Activated CD8-positive, alpha-beta memory T cell treated with anti-CD3 and anti-CD28 coated beads for 4 hours (primary cell): ENCODE data around the gene ITSN2.

ENCODE experiments used
- DNase-seq, 2 donors: peaks; one replicate each; pipeline ENCODE4 v3.0.0-alpha.2; 2020; ENCODE audit warnings: low read depth in 2 of 2

Gene ITSN2

GRCh38 chr2:24334245-24334633 lies 26.1 kb downstream of the ITSN2 start:
- no peak for DNase-seq

GRCh38 chr2:24332791-24333540 lies 27.4 kb downstream of the ITSN2 start:
- no peak for DNase-seq

GRCh38 chr2:24330161-24330560 lies 30.2 kb downstream of the ITSN2 start:
- DNase-seq = no peak

- no peak for DNase-seq
These were observed 30.6 kb downstream of the ITSN2 start for GRCh38 chr2:24329700-24330099.

GRCh38 chr2:24328010-24328409 lies 32.3 kb downstream of the ITSN2 start:
- DNase-seq = no peak

GRCh38 chr2:24317491-24317920 lies 42.8 kb downstream of the ITSN2 start:
- DNase-seq = no peak

GRCh38 chr2:24315669-24316068 lies 44.7 kb downstream of the ITSN2 start:
- no peak for DNase-seq

GRCh38 chr2:24313744-24314632 lies 46.3 kb downstream of the ITSN2 start:
- DNase-seq = no peak

- DNase-seq = no peak
These were observed 52.4 kb downstream of the ITSN2 start for GRCh38 chr2:24307961-24308360.

- DNase-seq = no peak
These were observed 55.7 kb downstream of the ITSN2 start for GRCh38 chr2:24304631-24305030.

GRCh38 chr2:24304098-24304497 lies 56.2 kb downstream of the ITSN2 start:
- DNase-seq = no peak

- no peak for DNase-seq
These were observed 58.7 kb downstream of the ITSN2 start for GRCh38 chr2:24301599-24301998.

- DNase-seq = no peak
These were observed 62.7 kb downstream of the ITSN2 start for GRCh38 chr2:24297663-24298062.

GRCh38 chr2:24287171-24287570 lies 73.2 kb downstream of the ITSN2 start:
- no peak for DNase-seq

GRCh38 chr2:24285484-24286152 lies 74.7 kb downstream of the ITSN2 start:
- DNase-seq = no peak

- no peak for DNase-seq
These were observed 79.7 kb downstream of the ITSN2 start for GRCh38 chr2:24280645-24281044.

GRCh38 chr2:24280161-24280560 lies 80.2 kb downstream of the ITSN2 start:
- no peak for DNase-seq

- no peak for DNase-seq
These were observed 83.9 kb downstream of the ITSN2 start for GRCh38 chr2:24276349-24276899.

GRCh38 chr2:24274809-24275208 lies 85.5 kb downstream of the ITSN2 start:
- no peak for DNase-seq

- no peak for DNase-seq
These were observed 86.7 kb downstream of the ITSN2 start for GRCh38 chr2:24273598-24273997.

GRCh38 chr2:24272907-24273306 lies 87.4 kb downstream of the ITSN2 start:
- DNase-seq = no peak

GRCh38 chr2:24272161-24272802 lies 88.1 kb downstream of the ITSN2 start:
- no peak for DNase-seq
